GM21576 (cell line): ENCODE data around the gene PPP1CA.
"Not testable (repeated sequence)": the region's sequence is repeated elsewhere in the genome, so short reads cannot be mapped to it uniquely, and the experiment has no call there.

Experiments
- ATAC-seq: cut with Tn5 transposase; IDR thresholded peaks from one replicate; pipeline ENCODE4 v1.9.1; 2021; ENCODE audit warnings: mild to moderate bottlenecking, moderate library complexity; ENCODE audit not compliant: unreplicated experiment

Gene PPP1CA

GRCh38 chr11:67405196-67405567, 3.5 kb upstream of the PPP1CA start:
- ATAC-seq: no peak

GRCh38 chr11:67404515-67405195, 3.0 kb upstream of the PPP1CA start:
- no peak for ATAC-seq

- ATAC-seq: not testable (repeated sequence)
These were observed 1.4 kb upstream of the PPP1CA start for GRCh38 chr11:67403085-67403484.

- ATAC-seq: not testable (repeated sequence)
These were observed 658 bp upstream of the PPP1CA start for GRCh38 chr11:67402192-67402839.

DNA sequence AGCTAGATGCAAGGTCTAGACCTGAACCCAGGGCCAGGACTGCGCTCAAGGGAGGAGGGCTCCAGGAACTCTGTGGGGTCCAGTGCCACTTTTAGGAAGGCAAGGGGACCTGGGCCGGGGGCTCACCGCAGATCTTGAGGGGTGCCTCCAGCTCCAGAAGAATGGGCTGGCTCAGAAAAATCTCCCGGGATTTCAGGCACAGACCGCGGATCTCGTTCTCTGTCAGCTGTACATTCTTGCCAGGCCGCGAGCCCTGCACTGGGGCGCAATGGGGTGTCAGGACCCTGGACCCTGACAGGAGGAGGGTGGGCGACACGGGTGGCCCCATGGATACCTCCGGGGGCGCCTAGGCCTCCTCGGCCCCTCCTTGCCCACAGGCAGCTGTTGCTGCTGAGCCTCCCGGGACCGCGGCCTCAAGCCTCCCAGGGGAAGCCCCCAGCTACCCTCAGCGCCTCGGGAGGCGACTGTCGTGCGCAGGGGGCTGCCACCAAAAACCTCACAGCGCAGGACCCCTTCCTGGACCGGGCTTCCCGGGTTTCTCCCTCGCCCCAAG, 640 bp downstream of the PPP1CA start:
- no peak for ATAC-seq

DNA sequence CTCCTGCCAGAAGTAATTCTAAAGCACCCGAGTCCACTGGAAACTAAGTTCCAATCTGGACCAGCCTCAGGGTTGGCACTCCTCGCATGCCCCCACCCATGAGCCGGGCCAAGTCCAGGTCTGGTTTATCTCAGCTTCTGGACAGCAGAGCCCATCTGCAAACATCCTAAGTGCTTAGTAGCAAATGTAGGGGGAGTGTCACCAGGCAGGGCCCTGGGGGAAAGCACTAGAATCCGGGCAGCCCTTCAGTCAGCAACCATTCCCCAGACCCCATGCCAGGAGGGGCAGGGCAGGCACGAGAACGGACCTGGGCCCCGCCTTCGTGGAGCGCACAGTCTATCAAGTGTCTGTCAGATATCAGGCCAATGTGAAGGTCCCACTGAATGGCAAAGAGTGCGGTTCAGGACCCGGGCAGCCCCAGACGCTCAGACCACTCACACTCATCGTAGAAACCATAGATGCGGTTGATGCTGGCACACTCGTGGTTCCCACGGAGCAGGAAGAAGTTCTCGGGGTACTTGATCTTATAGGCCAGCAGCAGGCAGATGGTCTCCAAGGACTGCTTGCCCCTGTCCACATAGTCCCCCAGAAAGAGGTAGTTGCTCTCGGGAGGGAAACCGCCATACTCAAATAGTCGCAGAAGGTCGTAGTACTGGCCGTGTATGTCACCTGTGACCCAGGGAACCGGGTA, 1.3 kb downstream of the PPP1CA start:
- no peak for ATAC-seq

DNA sequence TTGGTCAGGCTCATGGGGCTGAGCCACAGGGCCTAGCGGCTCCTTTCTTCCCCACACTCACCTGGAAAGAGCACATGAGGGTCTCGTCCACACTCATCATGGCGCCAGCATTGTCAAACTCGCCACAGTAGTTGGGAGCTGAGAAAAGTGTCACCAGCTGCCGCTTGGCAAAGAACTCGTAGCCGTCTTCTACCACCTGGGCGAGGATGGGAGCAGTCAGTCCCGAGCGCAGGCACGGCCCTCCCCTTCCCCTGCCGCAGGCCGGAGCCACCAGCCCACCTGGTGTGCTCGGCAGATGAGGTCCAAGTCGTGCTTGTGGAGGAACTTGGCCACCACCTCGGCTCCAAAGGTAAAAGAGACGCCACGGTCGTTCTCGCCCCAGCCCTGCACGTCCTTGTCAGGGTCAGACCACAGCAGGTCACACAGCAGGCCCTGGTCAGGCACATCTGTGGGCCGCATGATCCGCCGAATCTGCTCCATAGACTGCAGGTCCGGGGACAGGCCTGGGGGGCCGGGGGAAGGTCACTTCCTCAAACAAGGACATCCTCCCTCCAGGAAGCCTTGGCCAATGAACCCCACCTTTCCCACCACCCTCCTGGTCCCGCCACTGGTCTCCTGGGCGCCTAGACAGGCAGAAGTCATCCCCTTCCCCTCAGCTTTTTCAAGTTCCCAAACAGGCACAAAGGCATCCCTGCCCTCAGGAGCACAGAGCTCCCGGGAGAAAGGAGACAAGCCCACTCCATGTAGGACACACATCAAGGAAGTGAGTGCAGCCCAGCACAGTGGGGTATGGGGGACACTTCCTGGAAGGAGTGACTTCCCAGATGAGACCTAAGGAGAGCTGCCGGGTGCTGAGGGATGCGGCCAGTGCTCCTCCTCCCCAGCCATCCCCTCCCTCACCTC, 2.7 kb downstream of the PPP1CA start:
- ATAC-seq: no peak

DNA sequence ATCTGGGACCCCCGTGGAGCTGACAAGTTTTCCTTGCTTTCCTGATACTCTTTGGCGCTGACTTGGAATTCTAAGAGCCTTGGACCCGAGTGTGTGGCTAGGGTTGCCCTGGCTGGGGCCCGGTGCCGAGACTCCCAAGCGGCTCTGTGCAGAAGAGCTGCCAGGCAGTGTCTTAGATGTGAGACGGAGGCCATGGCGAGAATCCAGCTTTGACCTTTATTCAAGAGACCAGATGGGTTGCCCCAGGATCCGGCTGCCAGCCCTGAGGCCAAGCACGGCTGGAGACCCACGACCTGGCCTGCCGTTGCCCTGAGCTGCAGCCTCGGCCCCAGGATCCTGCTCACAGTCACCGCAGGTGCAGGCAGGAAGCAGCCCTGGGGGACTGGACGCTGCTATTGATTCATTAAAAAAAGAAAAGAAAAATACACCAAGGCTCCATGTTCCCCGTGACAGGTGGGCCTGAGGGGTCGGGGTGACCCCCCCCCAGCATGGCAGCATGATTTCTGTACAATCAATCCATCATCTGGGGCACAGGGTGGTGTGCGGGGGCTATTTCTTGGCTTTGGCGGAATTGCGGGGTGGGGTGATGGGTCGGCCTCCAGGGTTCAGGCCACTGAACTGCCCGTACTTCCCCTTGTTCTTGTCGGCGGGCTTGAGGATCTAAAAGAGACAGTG, 3.5 kb downstream of the PPP1CA start:
- no peak for ATAC-seq

GRCh38 chr11:67397536-67397935, 4.1 kb downstream of the PPP1CA start:
- ATAC-seq: no peak

DNA sequence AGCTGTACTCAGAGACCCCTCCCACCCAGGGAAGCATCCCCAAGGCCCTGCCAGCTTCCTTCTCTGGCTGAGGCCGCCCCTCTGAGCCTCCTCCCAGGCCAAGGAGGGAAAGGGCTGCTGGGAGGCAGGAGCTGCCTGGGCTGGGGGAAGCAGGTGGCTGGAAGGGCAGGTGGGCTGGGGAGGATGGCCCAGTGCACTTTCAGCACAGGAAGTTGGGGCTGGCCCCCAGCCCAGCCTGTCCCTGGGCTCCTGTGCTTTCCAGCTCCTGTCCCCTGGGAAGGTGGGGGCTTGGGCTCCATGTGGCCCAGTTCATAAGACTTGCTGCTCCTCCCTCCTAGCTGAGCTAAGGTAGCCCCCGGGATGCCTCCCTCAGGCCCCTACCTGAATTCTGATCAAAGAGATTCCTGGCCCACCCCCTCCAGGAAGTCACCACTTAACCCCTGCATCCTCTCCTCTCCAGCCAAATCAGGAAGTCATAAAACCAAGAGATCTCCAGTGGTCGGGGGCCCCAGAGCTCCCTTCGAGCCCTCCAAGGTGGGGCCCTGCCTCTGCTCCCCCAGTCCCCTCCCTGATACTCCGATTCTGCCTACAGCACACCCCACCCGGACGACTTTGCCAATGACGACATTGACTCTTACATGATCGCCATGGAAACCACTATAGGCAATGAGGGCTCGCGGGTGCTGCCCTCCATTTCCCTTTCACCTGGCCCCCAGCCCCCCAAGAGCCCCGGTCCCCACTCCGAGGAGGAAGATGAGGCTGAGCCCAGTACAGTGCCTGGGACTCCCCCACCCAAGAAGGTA, 4.9 kb downstream of the PPP1CA start:
- ATAC-seq: no peak

GRCh38 chr11:67396259-67396581, 5.4 kb downstream of the PPP1CA start:
- no peak for ATAC-seq

GRCh38 chr11:67395555-67396258, 6.0 kb downstream of the PPP1CA start:
- no peak for ATAC-seq

DNA sequence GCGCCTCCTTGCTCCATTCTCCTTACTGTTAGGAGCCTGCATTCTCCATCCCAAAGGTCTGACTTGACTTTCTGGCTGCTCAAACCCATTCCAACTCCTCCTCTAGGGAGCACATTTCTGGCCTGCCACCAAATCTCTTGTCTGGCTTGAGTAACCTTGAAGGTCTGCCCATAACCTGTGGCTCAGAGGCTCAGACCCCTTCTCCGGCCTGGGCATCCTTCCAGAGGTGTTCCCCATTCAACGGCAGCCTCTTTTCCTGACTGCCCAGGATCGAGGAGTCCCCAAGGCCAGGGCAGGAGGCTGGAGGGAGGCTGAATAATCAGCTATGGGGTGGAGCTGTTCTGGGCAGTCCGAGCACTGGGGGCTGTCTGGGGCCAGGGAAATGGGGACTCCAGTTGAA, 7.7 kb downstream of the PPP1CA start:
- ATAC-seq: no peak

- no peak for ATAC-seq
These were observed 8.2 kb downstream of the PPP1CA start for GRCh38 chr11:67393437-67393836.

- no peak for ATAC-seq
These were observed 9.4 kb downstream of the PPP1CA start for GRCh38 chr11:67392183-67392715.

- peak; percentile 54 for ATAC-seq
These were observed 10.1 kb downstream of the PPP1CA start, which contains the start of gene RAD9A for GRCh38 chr11:67391304-67392182. RAD9A (plus strand) TSS chr11:67391986; CDS start chr11:67392045, 59 bp downstream.

GRCh38 chr11:67390947-67391303, 10.7 kb downstream of the PPP1CA start:
- ATAC-seq: no peak

DNA sequence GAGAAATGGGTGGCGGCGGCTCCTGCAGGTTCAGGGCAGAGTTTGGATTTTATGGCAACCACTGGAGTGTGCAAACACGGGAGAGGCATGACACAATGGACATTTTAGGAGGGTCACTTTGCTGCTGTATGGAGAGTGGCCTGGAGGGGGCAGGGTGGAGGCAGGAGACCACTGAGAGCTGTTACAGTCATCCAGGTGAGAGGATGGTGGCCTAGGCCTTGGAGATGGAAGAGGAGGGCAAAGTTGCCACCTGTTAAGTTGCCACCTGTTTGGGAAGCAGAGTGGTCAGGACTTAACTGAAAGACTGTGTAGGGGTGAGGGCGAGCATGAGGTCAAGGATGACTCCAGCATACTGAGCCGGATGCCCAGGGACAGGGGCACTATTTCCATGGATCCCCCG, 12.2 kb downstream of the PPP1CA start:
- ATAC-seq: no peak
